Neural progenitor cell (in vitro differentiated cells): Measurements from ENCODE around the gene C6orf47. TPM values are rescaled to one million over a fixed set of nuclear protein-coding genes. Genes with fewer than 3 reads are reported as not detected.

Experiments
- DNase-seq: peaks from one replicate; pipeline ENCODE4 v3.0.0-alpha.2; 2016; ENCODE audit warnings: low spot score
- H2AFZ ChIP-seq: fragments of 200-600 bp; sonication (generic); replicated peaks from 2 replicates; pipeline ENCODE4 v1.6.1; 2016; ENCODE audit warnings: antibody characterized with exemption
- H3F3A ChIP-seq: fragments of 200-600 bp; sonication (generic); 2 replicates; pipeline ENCODE4 v1.6.1; 2016; ENCODE audit warnings: antibody characterized with exemption, low read depth
- H3K27ac ChIP-seq: fragments of 200-600 bp; sonication (generic); 2 replicates; pipeline ENCODE4 v1.5.1; 2016; ENCODE audit warnings: mild to moderate bottlenecking
- H3K27me3 ChIP-seq: fragments of 200-600 bp; sonication (generic); 2 replicates; pipeline ENCODE4 v1.6.1; 2016; ENCODE audit warnings: mild to moderate bottlenecking, moderate library complexity
- H3K36me3 ChIP-seq: fragments of 200-600 bp; sonication (generic); 2 replicates; pipeline ENCODE4 v1.5.1; 2016
- H3K4me1 ChIP-seq: fragments of 200-600 bp; sonication (generic); 2 replicates; pipeline ENCODE4 v1.6.1; 2016; ENCODE audit warnings: mixed run types
- H3K4me2 ChIP-seq: fragments of 200-600 bp; sonication (generic); 2 replicates; pipeline ENCODE4 v1.6.1; 2016
- H3K4me3 ChIP-seq: fragments of 200-600 bp; sonication (generic); 2 replicates; pipeline ENCODE4 v1.5.1; 2016
- H3K79me2 ChIP-seq: fragments of 200-600 bp; sonication (generic); 2 replicates; pipeline ENCODE4 v1.6.1; 2016; ENCODE audit warnings: low read depth
- H3K9ac ChIP-seq: fragments of 200-600 bp; sonication (generic); 2 replicates; pipeline ENCODE4 v1.6.1; 2016
- H3K9me3 ChIP-seq: fragments of 200-600 bp; sonication (generic); 2 replicates; pipeline ENCODE4 v1.5.1; 2016; ENCODE audit warnings: low read depth
- H4K20me1 ChIP-seq: fragments of 200-600 bp; sonication (generic); 2 replicates; pipeline ENCODE4 v1.6.1; 2016; ENCODE audit warnings: low read depth
- H3K27ac Mint-ChIP-seq: 3 replicates; pipeline ENCODE4 v1.8.0; 2021; ENCODE audit warnings: mixed read lengths
- H3K27me3 Mint-ChIP-seq: 2 replicates; pipeline ENCODE4 v1.8.0; 2022; ENCODE audit warnings: low read depth, mild to moderate bottlenecking, inconsistent platforms, moderate library complexity, mixed read lengths; ENCODE audit not compliant: insufficient read depth
- H3K36me3 Mint-ChIP-seq: 3 replicates; pipeline ENCODE4 v1.8.0; 2021; ENCODE audit warnings: mixed read lengths
- H3K4me1 Mint-ChIP-seq: 3 replicates; pipeline ENCODE4 v1.8.0; 2021; ENCODE audit warnings: mixed read lengths
- H3K4me3 Mint-ChIP-seq: 3 replicates; pipeline ENCODE4 v1.8.0; 2021; ENCODE audit warnings: mild to moderate bottlenecking, moderate library complexity, mixed read lengths
- H3K9me3 Mint-ChIP-seq: 3 replicates; pipeline ENCODE4 v1.8.0; 2020; ENCODE audit warnings: mixed read lengths
- CTCF ChIP-seq: fragments of 200-600 bp; sonication (generic); IDR thresholded peaks from 2 replicates; pipeline ENCODE4 v1.5.1; 2017; ENCODE audit warnings: antibody characterized with exemption, mild to moderate bottlenecking
- EZH2 ChIP-seq: fragments of 200-600 bp; sonication (generic); IDR thresholded peaks from 2 replicates; pipeline ENCODE4 v1.6.1; 2017; ENCODE audit warnings: antibody characterized with exemption, mild to moderate bottlenecking, moderate library complexity
- EZH2phosphoT487 ChIP-seq: fragments of 200-600 bp; sonication (generic); IDR thresholded peaks from 2 replicates; pipeline ENCODE4 v1.6.1; 2017; ENCODE audit warnings: antibody characterized with exemption
- total RNA-seq: library from RNA; depleted of rRNA; stranded (reverse); fragments of >200 nt; gene quantifications from 2 replicates; pipeline ENCODE4 v1.2.3, GENCODE V29; 2015; ENCODE audit warnings: low replicate concordance

C6orf47 gene
- total RNA-seq, 1 donor from 2014 or later: 14.6 TPM

- no peak for TF ChIP-seq CTCF
- TF ChIP-seq EZH2: no peak
- H3F3A ChIP-seq: peaks cover 43% of the 10 kb centered on the region
- Mint-ChIP-seq H3K27ac (no peak within 1 kb of the TSS), H3K4me1 (peaks cover 50% of the 10 kb centered on the region), H3K27me3 (peaks cover 12% of the 10 kb centered on the region), H3K4me3 (peak within 1 kb of the TSS; percentile 48), H3K9me3 (no peaks in the 10 kb centered on the region), H3K36me3 (peaks cover 26% of the 10 kb centered on the region)
- peaks cover 25% of the 10 kb centered on the region for H3K4me1 ChIP-seq
- H3K79me2 ChIP-seq: peaks cover 59% of the 10 kb centered on the region
- no peak within 1 kb of the TSS for H3K4me3 ChIP-seq
- H4K20me1 ChIP-seq: peaks cover 16% of the 10 kb centered on the region
- H3K9me3 ChIP-seq: no peaks in the 10 kb centered on the region
- no peak within 1 kb of the TSS for H3K4me2 ChIP-seq
- no peak within 1 kb of the TSS for H2AFZ ChIP-seq
- peaks cover 5% of the 10 kb centered on the region for H3K36me3 ChIP-seq
- H3K27ac ChIP-seq: no peak within 1 kb of the TSS
- H3K27me3 ChIP-seq: no peaks in the 10 kb centered on the region
- no peak within 1 kb of the TSS for H3K9ac ChIP-seq
- no peak for DNase-seq
Observed at GRCh38 chr6:31655349-31656237, 5.0 kb downstream of the C6orf47 start, which contains the start of gene APOM. Gene APOM (plus strand): TSS chr6:31655894. CDS start chr6:31655967, 73 bp downstream.

- H4K20me1 ChIP-seq: peaks cover 15% of the 10 kb centered on the region
- no peak overlapping the region for H3K27ac ChIP-seq
- H2AFZ ChIP-seq: no peak overlapping the region
- no peak for TF ChIP-seq EZH2phosphoT487
- TF ChIP-seq CTCF: no peak
- no peak for TF ChIP-seq EZH2
- peaks cover 60% of the 10 kb centered on the region for H3K79me2 ChIP-seq
- H3K4me3 ChIP-seq: no peak overlapping the region
- peaks cover 20% of the 10 kb centered on the region for H3K4me1 ChIP-seq
- H3K27ac Mint-ChIP-seq: no peak overlapping the region
- no peak overlapping the region for H3K9ac ChIP-seq
- no peaks in the 10 kb centered on the region for H3K9me3 Mint-ChIP-seq
- H3K36me3 Mint-ChIP-seq: peaks cover 29% of the 10 kb centered on the region
- peaks cover 50% of the 10 kb centered on the region for H3K4me1 Mint-ChIP-seq
- no peaks in the 10 kb centered on the region for H3K9me3 ChIP-seq
- H3K27me3 ChIP-seq: no peaks in the 10 kb centered on the region
- no peak for DNase-seq
- H3K27me3 Mint-ChIP-seq: peaks cover 12% of the 10 kb centered on the region
- H3K4me3 Mint-ChIP-seq: no peak overlapping the region
- peaks cover 5% of the 10 kb centered on the region for H3K36me3 ChIP-seq
- H3K4me2 ChIP-seq: no peak overlapping the region
- H3F3A ChIP-seq: peaks cover 39% of the 10 kb centered on the region
Observed at GRCh38 chr6:31654574-31655348, 5.8 kb downstream of the C6orf47 start.

- peaks cover 39% of the 10 kb centered on the region for H3F3A ChIP-seq
- H3K4me1 ChIP-seq: peaks cover 11% of the 10 kb centered on the region
- peaks cover 11% of the 10 kb centered on the region for H3K27me3 Mint-ChIP-seq
- TF ChIP-seq EZH2phosphoT487 (no peak), EZH2 (peak; percentile 25), CTCF (peak; percentile 26)
- H3K9ac ChIP-seq: peak overlapping the region; percentile 82
- H3K9me3 ChIP-seq: no peaks in the 10 kb centered on the region
- H3K36me3 ChIP-seq: peaks cover 5% of the 10 kb centered on the region
- H3K4me3 ChIP-seq: peak overlapping the region; percentile 85
- H2AFZ ChIP-seq: peak overlapping the region; percentile 69
- no peaks in the 10 kb centered on the region for H3K9me3 Mint-ChIP-seq
- peaks cover 34% of the 10 kb centered on the region for H3K36me3 Mint-ChIP-seq
- peak overlapping the region; percentile 99 for H3K4me3 Mint-ChIP-seq
- no peaks in the 10 kb centered on the region for H3K27me3 ChIP-seq
- peak overlapping the region; percentile 88 for H3K4me2 ChIP-seq
- H3K27ac ChIP-seq: peak overlapping the region; percentile 98
- peak; percentile 96 for DNase-seq
- H3K4me1 Mint-ChIP-seq: peaks cover 41% of the 10 kb centered on the region
- H3K27ac Mint-ChIP-seq: peak overlapping the region; percentile 100
- peaks cover 18% of the 10 kb centered on the region for H4K20me1 ChIP-seq
- H3K79me2 ChIP-seq: peaks cover 55% of the 10 kb centered on the region
Observed at GRCh38 chr6:31652925-31653724, 7.5 kb downstream of the C6orf47 start.
